ENCODE results near the gene CNPY2.
"Not testable (repeated sequence)": the region's sequence is repeated elsewhere in the genome, so short reads cannot be mapped to it uniquely, and the experiment has no call there.

Gene CNPY2

DNA sequence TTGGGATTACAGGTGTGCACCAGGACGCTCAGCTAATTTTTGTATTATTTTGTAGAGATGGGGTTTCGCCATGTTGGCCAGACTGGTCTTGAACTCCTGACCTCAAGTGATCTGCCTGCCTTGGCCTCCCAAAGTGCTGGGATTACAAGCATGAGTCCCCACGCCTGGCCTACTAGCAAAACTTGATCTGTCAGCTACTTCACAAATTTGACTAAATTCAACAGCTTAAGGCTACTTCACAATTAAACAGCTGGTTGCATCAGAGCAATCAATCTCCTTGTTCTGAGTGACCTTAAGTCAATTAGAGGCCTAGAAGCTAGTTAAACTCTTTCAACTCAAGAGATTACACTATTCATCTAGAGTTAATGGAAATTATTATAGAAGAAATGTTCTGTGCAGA is 36.9 kb downstream of the CNPY2 start:
- Histone ChIP-seq H2AFZ (ENCODE audit: insufficient read depth, low read length, poor library complexity) (no peak overlapping the region), H2BK12ac (ENCODE audit: low read length) (no peak overlapping the region), H2BK120ac (ENCODE audit: insufficient read depth, low read length, poor library complexity) (no peak overlapping the region), H3K36me3 (ENCODE audit: control insufficient read depth in 1 of 2, insufficient read depth in 2 of 2, low read length in 2 of 2) (peaks cover 57 to 70% of the 10 kb centered on the region in 2 experiments), H3K27me3 (ENCODE audit: insufficient read depth, low read length) (no peaks in the 10 kb centered on the region), H2AK5ac (ENCODE audit: low read length) (no peak overlapping the region), H3K14ac (ENCODE audit: low read length) (no peak overlapping the region), H3K4ac (ENCODE audit: low read depth, low read length) (no peak overlapping the region), H3K9me3 (ENCODE audit: insufficient read depth, low read depth, low read length) (no peaks in the 10 kb centered on the region), H4K12ac (ENCODE audit: low read depth, low read length) (no peak overlapping the region), H4K91ac (ENCODE audit: low read depth, low read length) (no peak overlapping the region), H3K4me1 (ENCODE audit: control insufficient read depth in 1 of 2, insufficient read depth in 2 of 2, low read length in 2 of 2) (no peaks in the 10 kb centered on the region), H3K79me1 (ENCODE audit: low read length) (no peaks in the 10 kb centered on the region), H3K18ac (ENCODE audit: low read length) (no peak overlapping the region), H3K23ac (ENCODE audit: low read length) (no peak overlapping the region), H3K4me2 (ENCODE audit: low read length) (no peak overlapping the region), H4K8ac (ENCODE audit: low read depth, low read length) (no peak overlapping the region), H3K9ac (ENCODE audit: low read length) (no peak overlapping the region), H2BK5ac (ENCODE audit: low read depth, low read length, poor library complexity) (no peak overlapping the region), H3K79me2 (ENCODE audit: control insufficient read depth, insufficient read depth, low read length, poor library complexity) (no peaks in the 10 kb centered on the region), H3K27ac (ENCODE audit: low read depth, low read length) (no peak overlapping the region), H3K4me3 (ENCODE audit: low read depth, low read length) (no peak overlapping the region)
- no peak for DNase-seq
- WGBS (ENCODE audit: extremely low coverage, insufficient coverage, insufficient read length) = no CpG with 5 or more reads among the region's 3 CpGs

DNA sequence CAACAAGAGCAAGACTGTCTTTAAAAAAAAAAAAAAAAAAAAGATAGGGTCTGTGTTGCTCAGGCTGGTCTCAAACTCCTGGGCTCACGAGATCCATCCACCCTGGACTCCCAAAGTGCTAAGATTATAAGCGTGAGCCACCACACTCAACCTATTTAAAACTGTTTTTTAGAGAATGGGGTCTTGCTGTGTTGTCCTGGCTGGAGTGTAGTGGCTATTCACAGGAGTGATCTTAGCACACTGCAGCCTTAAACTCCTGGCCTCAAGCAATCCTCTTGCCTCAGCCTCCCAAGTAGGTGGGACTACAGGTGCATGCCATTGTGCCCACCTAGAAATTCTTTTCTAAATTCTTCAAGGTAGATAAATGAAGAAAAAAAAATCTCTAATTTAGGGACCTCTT is 41.5 kb downstream of the CNPY2 start:
- Histone ChIP-seq H4K8ac (ENCODE audit: low read depth, low read length) (no peak overlapping the region), H2BK5ac (ENCODE audit: low read depth, low read length, poor library complexity) (no peak overlapping the region), H3K18ac (ENCODE audit: low read length) (no peak overlapping the region), H3K4me1 (ENCODE audit: control insufficient read depth in 1 of 2, insufficient read depth in 2 of 2, low read length in 2 of 2) (no peaks in the 10 kb centered on the region), H3K79me2 (ENCODE audit: control insufficient read depth, insufficient read depth, low read length, poor library complexity) (no peaks in the 10 kb centered on the region), H3K79me1 (ENCODE audit: low read length) (no peaks in the 10 kb centered on the region), H3K9ac (ENCODE audit: low read length) (no peak overlapping the region), H2BK12ac (ENCODE audit: low read length) (no peak overlapping the region), H3K23ac (ENCODE audit: low read length) (no peak overlapping the region), H3K4me3 (ENCODE audit: low read depth, low read length) (no peak overlapping the region), H4K12ac (ENCODE audit: low read depth, low read length) (no peak overlapping the region), H2AK5ac (ENCODE audit: low read length) (no peak overlapping the region), H2AFZ (ENCODE audit: insufficient read depth, low read length, poor library complexity) (no peak overlapping the region), H3K9me3 (ENCODE audit: insufficient read depth, low read depth, low read length) (no peaks in the 10 kb centered on the region), H3K4ac (ENCODE audit: low read depth, low read length) (no peak overlapping the region), H3K14ac (ENCODE audit: low read length) (no peak overlapping the region), H3K27ac (ENCODE audit: low read depth, low read length) (no peak overlapping the region), H3K4me2 (ENCODE audit: low read length) (no peak overlapping the region), H3K27me3 (ENCODE audit: insufficient read depth, low read length) (no peaks in the 10 kb centered on the region), H3K36me3 (ENCODE audit: control insufficient read depth in 1 of 2, insufficient read depth in 2 of 2, low read length in 2 of 2) (peaks cover 55 to 70% of the 10 kb centered on the region in 2 experiments), H2BK120ac (ENCODE audit: insufficient read depth, low read length, poor library complexity) (no peak overlapping the region), H4K91ac (ENCODE audit: low read depth, low read length) (no peak overlapping the region)
- WGBS (ENCODE audit: extremely low coverage, insufficient coverage, insufficient read length) = no CpG with 5 or more reads among the region's 2 CpGs
- DNase-seq = no peak

DNA sequence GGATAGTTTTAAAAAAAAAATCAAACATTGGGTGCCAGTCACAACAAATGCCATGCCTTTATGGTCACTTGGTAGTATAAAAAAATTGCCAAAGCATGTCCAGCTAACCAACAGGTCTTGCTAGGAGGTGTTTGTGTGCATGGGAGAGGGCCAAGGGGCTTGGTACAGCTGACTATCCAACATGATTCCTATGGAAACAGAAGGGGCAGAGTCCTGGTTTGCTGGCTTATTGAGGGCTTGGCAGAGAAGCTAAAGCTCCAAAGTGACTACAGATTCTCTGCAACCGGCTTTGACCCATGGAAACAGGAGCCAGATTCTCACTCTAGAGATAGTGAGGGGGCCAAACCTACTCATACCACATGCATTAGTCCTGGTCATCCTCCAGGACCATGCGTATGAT is 43.3 kb downstream of the CNPY2 start:
- H2BK5ac ChIP-seq (ENCODE audit: low read depth, low read length, poor library complexity); H2BK120ac ChIP-seq (ENCODE audit: insufficient read depth, low read length, poor library complexity): not testable (repeated sequence)

DNA sequence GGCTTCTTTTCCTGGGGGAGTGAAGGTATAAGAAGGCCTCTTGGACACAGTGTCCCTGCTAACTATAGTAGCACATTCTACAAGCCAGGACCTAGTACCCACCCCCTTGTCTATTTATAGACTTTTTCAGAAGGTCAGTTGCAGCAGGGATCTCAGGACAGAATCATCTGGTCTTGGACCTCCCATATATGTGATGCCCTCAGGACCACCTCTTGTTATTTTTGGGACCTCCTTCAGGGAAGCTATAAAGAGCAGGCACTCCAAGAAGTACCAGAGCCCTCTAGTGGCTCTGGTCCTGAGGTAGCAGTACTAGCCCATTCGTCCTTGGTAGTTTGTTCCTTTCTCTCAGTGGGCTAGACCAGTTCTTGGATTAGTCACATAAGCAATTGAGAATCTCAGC is 44.8 kb downstream of the CNPY2 start:
- Histone ChIP-seq H3K14ac (ENCODE audit: low read length) (no peak overlapping the region), H3K79me1 (ENCODE audit: low read length) (peaks cover 3% of the 10 kb centered on the region), H4K8ac (ENCODE audit: low read depth, low read length) (no peak overlapping the region), H3K4ac (ENCODE audit: low read depth, low read length) (no peak overlapping the region), H4K12ac (ENCODE audit: low read depth, low read length) (no peak overlapping the region), H3K27ac (ENCODE audit: low read depth, low read length) (no peak overlapping the region), H3K23ac (ENCODE audit: low read length) (no peak overlapping the region), H2BK12ac (ENCODE audit: low read length) (no peak overlapping the region), H2BK5ac (ENCODE audit: low read depth, low read length, poor library complexity) (no peak overlapping the region), H3K4me2 (ENCODE audit: low read length) (no peak overlapping the region), H3K79me2 (ENCODE audit: control insufficient read depth, insufficient read depth, low read length, poor library complexity) (peaks cover 2% of the 10 kb centered on the region), H4K91ac (ENCODE audit: low read depth, low read length) (no peak overlapping the region), H3K18ac (ENCODE audit: low read length) (no peak overlapping the region), H3K4me3 (ENCODE audit: low read depth, low read length) (no peak overlapping the region), H3K9ac (ENCODE audit: low read length) (no peak overlapping the region), H3K4me1 (ENCODE audit: control insufficient read depth in 1 of 2, insufficient read depth in 2 of 2, low read length in 2 of 2) (peaks cover 2 to 4% of the 10 kb centered on the region in 2 experiments), H3K36me3 (ENCODE audit: control insufficient read depth in 1 of 2, insufficient read depth in 2 of 2, low read length in 2 of 2) (peaks cover 34 to 49% of the 10 kb centered on the region in 2 experiments), H2BK120ac (ENCODE audit: insufficient read depth, low read length, poor library complexity) (no peak overlapping the region), H3K27me3 (ENCODE audit: insufficient read depth, low read length) (no peaks in the 10 kb centered on the region), H3K9me3 (ENCODE audit: insufficient read depth, low read depth, low read length) (no peaks in the 10 kb centered on the region), H2AFZ (ENCODE audit: insufficient read depth, low read length, poor library complexity) (no peak overlapping the region), H2AK5ac (ENCODE audit: low read length) (no peak overlapping the region)
- WGBS (ENCODE audit: extremely low coverage, insufficient coverage, insufficient read length) = no CpG with 5 or more reads among the region's 1 CpG
- DNase-seq = peak in 1 of 2 donors; percentile 41

More for the DNA sequence above, 43.3 kb downstream of the CNPY2 start:
- not testable (repeated sequence) for H3K4me2 ChIP-seq (ENCODE audit: low read length); H3K4me1 ChIP-seq (ENCODE audit: control insufficient read depth in 1 of 2, insufficient read depth in 2 of 2, low read length in 2 of 2); H3K9me3 ChIP-seq (ENCODE audit: insufficient read depth, low read depth, low read length); H3K9ac ChIP-seq (ENCODE audit: low read length); H3K27me3 ChIP-seq (ENCODE audit: insufficient read depth, low read length); H3K4me3 ChIP-seq (ENCODE audit: low read depth, low read length); H3K79me2 ChIP-seq (ENCODE audit: control insufficient read depth, insufficient read depth, low read length, poor library complexity); H3K23ac ChIP-seq (ENCODE audit: low read length); H3K79me1 ChIP-seq (ENCODE audit: low read length); H3K27ac ChIP-seq (ENCODE audit: low read depth, low read length); H4K12ac ChIP-seq (ENCODE audit: low read depth, low read length); H2AK5ac ChIP-seq (ENCODE audit: low read length); H4K8ac ChIP-seq (ENCODE audit: low read depth, low read length); H2BK12ac ChIP-seq (ENCODE audit: low read length); H3K18ac ChIP-seq (ENCODE audit: low read length); H3K4ac ChIP-seq (ENCODE audit: low read depth, low read length); H2AFZ ChIP-seq (ENCODE audit: insufficient read depth, low read length, poor library complexity); H3K14ac ChIP-seq (ENCODE audit: low read length); H4K91ac ChIP-seq (ENCODE audit: low read depth, low read length); DNase-seq
- no CpG with 5 or more reads among the region's 2 CpGs for WGBS (ENCODE audit: extremely low coverage, insufficient coverage, insufficient read length)
- H3K36me3 ChIP-seq (ENCODE audit: control insufficient read depth in 1 of 2, insufficient read depth in 2 of 2, low read length in 2 of 2) = peaks cover 39 to 53% of the 10 kb centered on the region in 2 experiments
